C4-2B (cell line): Measurements from ENCODE around the gene ERO1A.

Experiments used
- ZFX ChIP-seq: fragments of 450-650 bp; IDR thresholded peaks from 2 replicates; pipeline ENCODE4 v1.6.1; 2017
- TF ChIP-seq, protein P1 (sequence below): fragments of 450-650 bp; conservative IDR thresholded peaks from 2 replicates; pipeline ENCODE4 v1.5.1; 2017; ENCODE audit warnings: mild to moderate bottlenecking

DNA sequence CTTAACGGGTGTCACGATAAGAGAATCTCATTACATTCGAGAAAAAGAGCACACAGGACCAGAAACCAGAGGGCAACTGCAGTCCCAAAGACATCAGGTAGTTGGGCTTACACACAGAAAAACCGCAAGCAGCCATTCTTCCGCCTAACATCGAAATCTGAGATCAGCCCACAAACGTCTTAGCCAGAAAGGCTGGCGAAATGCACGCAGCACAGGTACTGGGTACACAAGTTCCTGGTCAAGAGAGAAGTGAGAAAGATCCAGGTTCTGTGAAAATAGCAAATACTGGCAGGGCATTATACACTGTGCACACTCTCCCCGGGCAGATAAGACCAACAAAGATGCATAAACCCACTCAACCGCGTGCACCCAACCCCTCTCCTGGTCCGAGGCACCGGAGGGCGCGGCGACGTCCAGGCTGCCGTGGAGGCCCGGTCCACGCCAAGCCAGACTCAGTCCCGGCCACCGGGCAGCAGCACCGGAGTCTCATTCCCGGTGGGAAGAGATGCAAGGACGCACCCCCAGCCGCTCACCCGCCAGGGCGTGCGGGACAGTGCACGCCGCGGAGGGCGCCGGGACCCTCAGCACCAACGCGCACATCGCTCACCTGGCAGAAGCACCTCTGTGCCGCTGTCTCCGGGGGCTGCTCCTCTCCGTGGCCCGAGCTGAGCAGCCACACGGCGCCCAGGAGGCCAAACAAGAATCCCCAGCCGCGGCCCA, 437 bp downstream of the ERO1A start:
- TF ChIP-seq, protein P1, sequence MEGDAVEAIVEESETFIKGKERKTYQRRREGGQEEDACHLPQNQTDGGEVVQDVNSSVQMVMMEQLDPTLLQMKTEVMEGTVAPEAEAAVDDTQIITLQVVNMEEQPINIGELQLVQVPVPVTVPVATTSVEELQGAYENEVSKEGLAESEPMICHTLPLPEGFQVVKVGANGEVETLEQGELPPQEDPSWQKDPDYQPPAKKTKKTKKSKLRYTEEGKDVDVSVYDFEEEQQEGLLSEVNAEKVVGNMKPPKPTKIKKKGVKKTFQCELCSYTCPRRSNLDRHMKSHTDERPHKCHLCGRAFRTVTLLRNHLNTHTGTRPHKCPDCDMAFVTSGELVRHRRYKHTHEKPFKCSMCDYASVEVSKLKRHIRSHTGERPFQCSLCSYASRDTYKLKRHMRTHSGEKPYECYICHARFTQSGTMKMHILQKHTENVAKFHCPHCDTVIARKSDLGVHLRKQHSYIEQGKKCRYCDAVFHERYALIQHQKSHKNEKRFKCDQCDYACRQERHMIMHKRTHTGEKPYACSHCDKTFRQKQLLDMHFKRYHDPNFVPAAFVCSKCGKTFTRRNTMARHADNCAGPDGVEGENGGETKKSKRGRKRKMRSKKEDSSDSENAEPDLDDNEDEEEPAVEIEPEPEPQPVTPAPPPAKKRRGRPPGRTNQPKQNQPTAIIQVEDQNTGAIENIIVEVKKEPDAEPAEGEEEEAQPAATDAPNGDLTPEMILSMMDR, result no peak
- no peak; the same call in 1 of the 2 replicates for TF ChIP-seq ZFX
